AG10803 (cell line): ENCODE measurements around the gene FAM171A1.
"Not testable (repeated sequence)": the region's sequence is repeated elsewhere in the genome, so short reads cannot be mapped to it uniquely, and the experiment has no call there.

Source experiments
- DNase-seq: peaks from one replicate; pipeline ENCODE4 v3.0.0; 2010; ENCODE audit warnings: low read depth
- H3K4me3 ChIP-seq: 2 replicates; pipeline ENCODE4 v1.5.1; 2011; ENCODE audit warnings: mild to moderate bottlenecking, low read length, control low read depth
- CTCF ChIP-seq: conservative IDR thresholded peaks from 2 replicates; pipeline ENCODE4 v1.5.1; 2011; ENCODE audit warnings: mild to moderate bottlenecking, low read length, control low read depth, inconsistent platforms

FAM171A1 gene

GRCh38 chr10:15311569-15312280 is 59.4 kb downstream of the FAM171A1 start:
- no peak for DNase-seq
- no peak for TF ChIP-seq CTCF

GRCh38 chr10:15310776-15311568 is 60.1 kb downstream of the FAM171A1 start:
- no peak for DNase-seq
- TF ChIP-seq CTCF: no peak
- no peak overlapping the region for H3K4me3 ChIP-seq

More at GRCh38 chr10:15311569-15312280, 59.4 kb downstream of the FAM171A1 start:
- no peak overlapping the region for H3K4me3 ChIP-seq

GRCh38 chr10:15309221-15309620 is 61.9 kb downstream of the FAM171A1 start:
- no peak for TF ChIP-seq CTCF
- H3K4me3 ChIP-seq: no peak overlapping the region
- DNase-seq: no peak

GRCh38 chr10:15306735-15307280 is 64.3 kb downstream of the FAM171A1 start:
- TF ChIP-seq CTCF: no peak
- no peak overlapping the region for H3K4me3 ChIP-seq
- no peak for DNase-seq

- H3K4me3 ChIP-seq: no peak overlapping the region
- TF ChIP-seq CTCF: no peak
- DNase-seq: no peak
Measured at GRCh38 chr10:15305634-15306033, 65.5 kb downstream of the FAM171A1 start.

GRCh38 chr10:15305161-15305560 is 65.9 kb downstream of the FAM171A1 start:
- no peak for DNase-seq
- no peak for TF ChIP-seq CTCF
- H3K4me3 ChIP-seq: no peak overlapping the region

- H3K4me3 ChIP-seq, DNase-seq: not testable (repeated sequence)
Measured at GRCh38 chr10:15302188-15302956, 68.7 kb downstream of the FAM171A1 start.
